ENCODE measurements around the gene SLC9A8.

DNA sequence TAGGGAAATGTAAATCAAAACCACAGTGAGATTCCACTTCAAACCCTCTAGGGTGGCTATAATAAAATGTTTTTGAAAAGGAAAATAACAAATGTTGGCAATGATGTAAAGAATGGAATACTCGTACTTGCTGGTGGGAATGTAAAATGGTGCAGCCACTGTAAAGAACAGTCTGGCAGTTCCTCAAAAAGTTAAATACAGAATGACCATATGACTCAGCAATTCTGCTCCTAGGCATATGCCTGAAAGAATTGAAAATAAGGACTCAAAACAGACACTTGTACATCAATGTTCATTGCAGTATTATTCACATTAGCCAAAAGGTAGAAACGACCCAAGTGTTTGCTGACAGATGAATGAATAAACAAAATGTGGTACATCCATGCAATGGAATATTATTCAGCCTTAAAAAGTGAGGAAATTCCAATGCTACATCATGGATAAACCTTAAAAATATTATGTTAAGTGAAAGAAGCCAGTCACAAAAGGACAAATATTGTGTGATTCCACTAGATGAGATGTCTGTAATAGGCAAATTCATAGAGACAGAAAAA lies 113.3 kb downstream of the SLC9A8 start:
- TF ChIP-seq GATA2 (IDR thresholded peaks at IDR 0.05; ENCODE audit: low read depth, low read length) (no peak), GATA3 (IDR thresholded peaks at IDR 0.05; ENCODE audit: low read depth, low read length) (no peak)

Data from SH-SY5Y (cell line).